Activated CD4-positive, alpha-beta T cell treated with anti-CD3 and anti-CD28 coated beads, Interleukin-2, amount 10 ng/mL, durations not matched to agents 24 days and 14 days (primary cell): Measurements from ENCODE around the gene AIM2. TPM values are rescaled to one million over a fixed set of nuclear protein-coding genes. Genes with fewer than 3 reads are reported as not detected.
"Not testable (repeated sequence)": the region's sequence is repeated elsewhere in the genome, so short reads cannot be mapped to it uniquely, and the experiment has no call there.

Experiments used
- DNase-seq: peaks from one replicate; pipeline ENCODE4 v3.0.0; 2022
- H3K27ac Mint-ChIP-seq: one replicate; pipeline ENCODE4 v1.8.0; 2022; ENCODE audit warnings: mild to moderate bottlenecking, mixed read lengths
- H3K27me3 Mint-ChIP-seq: one replicate; pipeline ENCODE4 v1.8.0; 2022; ENCODE audit warnings: mixed read lengths
- H3K36me3 Mint-ChIP-seq: one replicate; pipeline ENCODE4 v1.8.0; 2022; ENCODE audit warnings: low read depth, mild to moderate bottlenecking, mixed read lengths
- H3K4me1 Mint-ChIP-seq: one replicate; pipeline ENCODE4 v1.8.0; 2021; ENCODE audit warnings: mixed read lengths
- H3K4me3 Mint-ChIP-seq: one replicate; pipeline ENCODE4 v1.8.0; 2022; ENCODE audit warnings: mild to moderate bottlenecking, moderate library complexity, mixed read lengths
- H3K9me3 Mint-ChIP-seq: one replicate; pipeline ENCODE4 v1.8.0; 2021; ENCODE audit warnings: mixed read lengths
- intact Hi-C: fragments of 100-400 bp; cut with micrococcal nuclease; formaldehyde crosslinking; loops from one replicate; pipeline ENCODE4 v1.15.1; 2023
- total RNA-seq: library from RNA; stranded (reverse); gene quantifications from 2 replicates; pipeline ENCODE4 v1.2.3, GENCODE V29; 2022

AIM2 gene
- total RNA-seq: 75.9 and 80.1 TPM in 2 replicates

- H3K4me3 Mint-ChIP-seq: peak within 1 kb of the TSS; percentile 87
- intact Hi-C loops: loop anchor here (1.0 to 10.0 kb wide), 9 partner anchors 12 to 846 kb away; partner anchors contain the start of genes CD1C, IFI16 and PYHIN1
- H3K27me3 Mint-ChIP-seq: peaks cover 5% of the 10 kb centered on the region
- H3K9me3 Mint-ChIP-seq: peaks cover 8% of the 10 kb centered on the region
- H3K4me1 Mint-ChIP-seq: peaks cover 36% of the 10 kb centered on the region
- peaks cover 25% of the 10 kb centered on the region for H3K36me3 Mint-ChIP-seq
- peak; percentile 91 for DNase-seq
- H3K27ac Mint-ChIP-seq: peak within 1 kb of the TSS; percentile 99
Observed at GRCh38 chr1:159076438-159077119, at the start of gene AIM2. Gene AIM2 (minus strand): TSS chr1:159076766. CDS start chr1:159073499, 3,267 bp downstream.

- intact Hi-C loops: no loop called here
- no peak overlapping the region for H3K27ac Mint-ChIP-seq
- peaks cover 24% of the 10 kb centered on the region for H3K27me3 Mint-ChIP-seq
- H3K36me3 Mint-ChIP-seq: no peaks in the 10 kb centered on the region
- no peaks in the 10 kb centered on the region for H3K9me3 Mint-ChIP-seq
- DNase-seq: no peak
- H3K4me3 Mint-ChIP-seq: no peak overlapping the region
- no peaks in the 10 kb centered on the region for H3K4me1 Mint-ChIP-seq
Observed at GRCh38 chr1:159123587-159123986, 47.0 kb upstream of the AIM2 start.

- Mint-ChIP-seq H3K27me3 (peaks cover 28% of the 10 kb centered on the region), H3K4me3 (no peak overlapping the region), H3K4me1 (no peaks in the 10 kb centered on the region), H3K36me3 (no peaks in the 10 kb centered on the region), H3K27ac (no peak overlapping the region), H3K9me3 (no peaks in the 10 kb centered on the region)
- DNase-seq: no peak
- intact Hi-C loops: no loop called here
Observed at GRCh38 chr1:159122005-159122621, 45.5 kb upstream of the AIM2 start.

GRCh38 chr1:159121526-159121925, 45.0 kb upstream of the AIM2 start:
- intact Hi-C loops: no loop called here
- no peak for DNase-seq
- Mint-ChIP-seq H3K4me1 (no peaks in the 10 kb centered on the region), H3K27ac (peak overlapping the region; percentile 17), H3K9me3 (no peaks in the 10 kb centered on the region), H3K27me3 (peaks cover 32% of the 10 kb centered on the region), H3K36me3 (no peaks in the 10 kb centered on the region), H3K4me3 (no peak overlapping the region)

- no peak overlapping the region for H3K4me3 Mint-ChIP-seq
- no peak for DNase-seq
- peaks cover 30% of the 10 kb centered on the region for H3K27me3 Mint-ChIP-seq
- intact Hi-C loops: no loop called here
- no peaks in the 10 kb centered on the region for H3K36me3 Mint-ChIP-seq
- H3K27ac Mint-ChIP-seq: no peak overlapping the region
- H3K4me1 Mint-ChIP-seq: no peaks in the 10 kb centered on the region
- H3K9me3 Mint-ChIP-seq: no peaks in the 10 kb centered on the region
Observed at GRCh38 chr1:159120317-159120716, 43.8 kb upstream of the AIM2 start.

GRCh38 chr1:159113596-159114433, 37.2 kb upstream of the AIM2 start:
- peaks cover 8% of the 10 kb centered on the region for H3K9me3 Mint-ChIP-seq
- intact Hi-C loops: no loop called here
- DNase-seq: no peak
- no peaks in the 10 kb centered on the region for H3K4me1 Mint-ChIP-seq
- H3K4me3 Mint-ChIP-seq: no peak overlapping the region
- peaks cover 29% of the 10 kb centered on the region for H3K27me3 Mint-ChIP-seq
- H3K36me3 Mint-ChIP-seq: no peaks in the 10 kb centered on the region
- H3K27ac Mint-ChIP-seq: no peak overlapping the region

GRCh38 chr1:159103021-159103420, 26.5 kb upstream of the AIM2 start:
- H3K4me3 Mint-ChIP-seq, intact Hi-C loops, H3K9me3 Mint-ChIP-seq, H3K27ac Mint-ChIP-seq, H3K4me1 Mint-ChIP-seq, DNase-seq, H3K36me3 Mint-ChIP-seq: not testable (repeated sequence)
- H3K27me3 Mint-ChIP-seq: peaks cover 46% of the 10 kb centered on the region

GRCh38 chr1:159100589-159100988, 24.0 kb upstream of the AIM2 start:
- no peak for DNase-seq
- Mint-ChIP-seq H3K4me1 (no peaks in the 10 kb centered on the region), H3K9me3 (no peaks in the 10 kb centered on the region), H3K27ac (no peak overlapping the region), H3K4me3 (no peak overlapping the region), H3K36me3 (no peaks in the 10 kb centered on the region), H3K27me3 (peaks cover 44% of the 10 kb centered on the region)
- intact Hi-C loops: no loop called here

- H3K36me3 Mint-ChIP-seq: no peaks in the 10 kb centered on the region
- DNase-seq: no peak
- H3K4me3 Mint-ChIP-seq: no peak overlapping the region
- intact Hi-C loops: no loop called here
- no peaks in the 10 kb centered on the region for H3K4me1 Mint-ChIP-seq
- H3K27ac Mint-ChIP-seq: no peak overlapping the region
- peaks cover 44% of the 10 kb centered on the region for H3K27me3 Mint-ChIP-seq
- no peaks in the 10 kb centered on the region for H3K9me3 Mint-ChIP-seq
Observed at GRCh38 chr1:159098596-159098995, 22.0 kb upstream of the AIM2 start.

- intact Hi-C loops: no loop called here
- H3K9me3 Mint-ChIP-seq: no peaks in the 10 kb centered on the region
- H3K27ac Mint-ChIP-seq: peak overlapping the region; percentile 62
- H3K36me3 Mint-ChIP-seq: no peaks in the 10 kb centered on the region
- H3K27me3 Mint-ChIP-seq: peaks cover 6% of the 10 kb centered on the region
- peaks cover 40% of the 10 kb centered on the region for H3K4me1 Mint-ChIP-seq
- H3K4me3 Mint-ChIP-seq: no peak overlapping the region
- no peak for DNase-seq
Observed at GRCh38 chr1:159092036-159092760, 15.6 kb upstream of the AIM2 start.

GRCh38 chr1:159091607-159092031, 15.1 kb upstream of the AIM2 start:
- Mint-ChIP-seq H3K4me1 (peaks cover 43% of the 10 kb centered on the region), H3K4me3 (peak overlapping the region; percentile 3), H3K27me3 (peaks cover 2% of the 10 kb centered on the region), H3K36me3 (no peaks in the 10 kb centered on the region), H3K27ac (peak overlapping the region; percentile 13), H3K9me3 (no peaks in the 10 kb centered on the region)
- intact Hi-C loops: no loop called here
- peak; percentile 63 for DNase-seq

GRCh38 chr1:159091180-159091560, 14.6 kb upstream of the AIM2 start:
- Mint-ChIP-seq H3K27me3 (no peaks in the 10 kb centered on the region), H3K36me3 (no peaks in the 10 kb centered on the region)
- intact Hi-C loops: no loop called here

GRCh38 chr1:159090286-159091179, 14.0 kb upstream of the AIM2 start:
- Mint-ChIP-seq H3K36me3 (no peaks in the 10 kb centered on the region), H3K27me3 (no peaks in the 10 kb centered on the region), H3K9me3 (no peaks in the 10 kb centered on the region), H3K4me3 (no peak overlapping the region), H3K27ac (peak overlapping the region; percentile 64), H3K4me1 (peaks cover 43% of the 10 kb centered on the region)
- no peak for DNase-seq
- intact Hi-C loops: no loop called here

More at GRCh38 chr1:159091180-159091560, 14.6 kb upstream of the AIM2 start:
- Mint-ChIP-seq H3K9me3 (no peaks in the 10 kb centered on the region), H3K27ac (peak overlapping the region; percentile 13), H3K4me1 (peaks cover 43% of the 10 kb centered on the region), H3K4me3 (peak overlapping the region; percentile 3)
- DNase-seq: no peak
